Measurements from ENCODE around the gene GKN1.

- no peak for TF ChIP-seq CTCF (conservative IDR thresholded peaks at IDR 0.05; ENCODE audit: low read length)
- TF ChIP-seq EZH2phosphoT487 (IDR thresholded peaks at IDR 0.05; ENCODE audit: borderline replicate concordance): no peak
Observed at GRCh38 chr2:69007603-69008002, 33.2 kb downstream of the GKN1 start.

Measured in Loucy (cell line).